ENCODE measurements around the gene CD160.
A peak's percentile ranks its signal among the peaks of the same experiment; 100 is the strongest.
"Not testable (repeated sequence)": the region's sequence is repeated elsewhere in the genome, so short reads cannot be mapped to it uniquely, and the experiment has no call there.

The CD160 gene

GRCh38 chr1:145719230-145720079, at the start of gene CD160:
Gene CD160, plus strand, starts transcription at chr1:145719499. Its CDS starts 8,829 bp downstream, at chr1:145728328.
- ATAC-seq: peak in 1 of 2 donors; percentile 50

GRCh38 chr1:145670995-145671745, 48.1 kb upstream of the CD160 start:
- peak; percentile 22 to 34 for ATAC-seq

GRCh38 chr1:145673217-145673616, 46.1 kb upstream of the CD160 start:
- not testable (repeated sequence) for ATAC-seq

GRCh38 chr1:145684858-145685257, 34.4 kb upstream of the CD160 start:
- ATAC-seq: not testable (repeated sequence)

- ATAC-seq: not testable (repeated sequence)
These were observed 33.2 kb upstream of the CD160 start for GRCh38 chr1:145686078-145686477.

GRCh38 chr1:145688328-145688727, 31.0 kb upstream of the CD160 start:
- ATAC-seq: no peak

- ATAC-seq: no peak
These were observed 30.4 kb upstream of the CD160 start for GRCh38 chr1:145688924-145689323.

GRCh38 chr1:145689922-145690321, 29.4 kb upstream of the CD160 start:
- no peak for ATAC-seq

GRCh38 chr1:145690587-145691558, 28.4 kb upstream of the CD160 start:
- ATAC-seq: peak; percentile 73 to 81

GRCh38 chr1:145692785-145693443, 26.4 kb upstream of the CD160 start:
- no peak for ATAC-seq

- ATAC-seq: no peak
These were observed 23.3 kb upstream of the CD160 start for GRCh38 chr1:145695821-145696629.

GRCh38 chr1:145696630-145696960, 22.7 kb upstream of the CD160 start:
- ATAC-seq: no peak

GRCh38 chr1:145701306-145701862, 17.9 kb upstream of the CD160 start:
- no peak for ATAC-seq

GRCh38 chr1:145702052-145702451, 17.2 kb upstream of the CD160 start:
- ATAC-seq: no peak

GRCh38 chr1:145702826-145703225, 16.5 kb upstream of the CD160 start:
- ATAC-seq: no peak

- ATAC-seq: no peak
These were observed 13.7 kb upstream of the CD160 start for GRCh38 chr1:145705622-145706021.

- ATAC-seq: no peak
These were observed 13.1 kb upstream of the CD160 start for GRCh38 chr1:145706086-145706664.

GRCh38 chr1:145707183-145707867, 12.0 kb upstream of the CD160 start, which contains the start of gene PDZK1:
Gene PDZK1, minus strand, starts transcription at chr1:145707368. Its CDS starts 19,347 bp downstream, at chr1:145688021.
- ATAC-seq: no peak

GRCh38 chr1:145708063-145708462, 11.2 kb upstream of the CD160 start:
- no peak for ATAC-seq

All from activated CD4-positive, CD25-positive, alpha-beta regulatory T cell treated with anti-CD3 and anti-CD28 coated beads, Interleukin-2, amount 50 U/mL, for 24 hours (primary cell).